HL-60 (cell line): ENCODE measurements around the gene GDI2.
"Not testable (repeated sequence)": the region's sequence is repeated elsewhere in the genome, so short reads cannot be mapped to it uniquely, and the experiment has no call there.

Experiments used
- DNase-seq, 2 experiments: peaks; one replicate each; pipeline ENCODE4 v3.0.0-alpha.2; 2010 to 2020; ENCODE audit warnings: low read depth in 1 of 2, low spot score in 1 of 2
- H3K27ac ChIP-seq: fragments of 250-450 bp; sonication (Bioruptor Pico); replicated peaks from 2 replicates; pipeline ENCODE4 v1.5.1; 2020; ENCODE audit warnings: mild to moderate bottlenecking, moderate library complexity
- H3K27me3 ChIP-seq: fragments of 250-450 bp; sonication (Bioruptor Pico); 2 replicates; pipeline ENCODE4 v1.5.1; 2021; ENCODE audit warnings: mild to moderate bottlenecking, moderate library complexity; ENCODE audit not compliant: insufficient read depth, poor library complexity, severe bottlenecking
- H3K4me3 ChIP-seq: replicated peaks from 2 replicates; pipeline ENCODE4 v1.5.1; 2011; ENCODE audit warnings: mild to moderate bottlenecking, control low read depth, low read length; ENCODE audit not compliant: insufficient read depth
- CTCF ChIP-seq: IDR thresholded peaks from one replicate; pipeline ENCODE4 v1.5.1; 2011; ENCODE audit warnings: low read length, control low read depth, inconsistent platforms; ENCODE audit not compliant: insufficient read depth
- GABPA ChIP-seq: IDR thresholded peaks from 2 replicates; pipeline ENCODE4 v1.6.1; 2012; ENCODE audit warnings: low read depth
- POLR2AphosphoS5 ChIP-seq: IDR thresholded peaks from 2 replicates; pipeline ENCODE4 v1.6.1; 2012; ENCODE audit warnings: low read depth
- REST ChIP-seq: IDR thresholded peaks from 2 replicates; pipeline ENCODE4 v1.6.1; 2012; ENCODE audit warnings: low read depth; ENCODE audit not compliant: insufficient replicate concordance
- SPI1 ChIP-seq: IDR thresholded peaks from 2 replicates; pipeline ENCODE4 v1.6.1; 2012; ENCODE audit warnings: low read depth, mild to moderate bottlenecking, borderline replicate concordance

GDI2 gene

GRCh38 chr10:5829267-5829666, 16.0 kb upstream of the GDI2 start:
- no peaks in the 10 kb centered on the region for H3K27me3 ChIP-seq
- TF ChIP-seq REST (no peak), CTCF (no peak), POLR2AphosphoS5 (no peak), GABPA (no peak), SPI1 (no peak)
- H3K27ac ChIP-seq, result no peak overlapping the region
- no peak for DNase-seq
- no peak overlapping the region for H3K4me3 ChIP-seq

GRCh38 chr10:5828725-5829124, 15.5 kb upstream of the GDI2 start:
- no peak overlapping the region for H3K4me3 ChIP-seq
- H3K27ac ChIP-seq, result no peak overlapping the region
- H3K27me3 ChIP-seq, result no peaks in the 10 kb centered on the region
- DNase-seq, result no peak
- TF ChIP-seq POLR2AphosphoS5, result no peak
- TF ChIP-seq GABPA, result no peak
- TF ChIP-seq CTCF, result no peak
- TF ChIP-seq SPI1, result no peak
- TF ChIP-seq REST, result no peak

GRCh38 chr10:5827841-5828240, 14.6 kb upstream of the GDI2 start:
- no peak overlapping the region for H3K27ac ChIP-seq
- no peak for TF ChIP-seq GABPA
- no peak for TF ChIP-seq CTCF
- TF ChIP-seq POLR2AphosphoS5, result no peak
- TF ChIP-seq SPI1, result no peak
- no peak for TF ChIP-seq REST
- no peaks in the 10 kb centered on the region for H3K27me3 ChIP-seq
- no peak overlapping the region for H3K4me3 ChIP-seq
- DNase-seq, result no peak

GRCh38 chr10:5826511-5826910, 13.3 kb upstream of the GDI2 start:
- H3K27ac ChIP-seq, H3K27me3 ChIP-seq: not testable (repeated sequence)

More at GRCh38 chr10:5826511-5826910, 13.3 kb upstream of the GDI2 start:
- not testable (repeated sequence) for DNase-seq, H3K4me3 ChIP-seq
